DOHH2 (cell line): Measurements from ENCODE around the gene TFAP2D.

Source experiments
- CTCF ChIP-seq: fragments of 200-600 bp; sonication (generic); IDR thresholded peaks from one replicate; pipeline ENCODE4 v1.5.1; 2014; ENCODE audit warnings: antibody characterized with exemption, mild to moderate bottlenecking, low read depth, low read length; ENCODE audit not compliant: poor library complexity, severe bottlenecking
- EZH2phosphoT487 ChIP-seq: fragments of 200-600 bp; sonication (generic); IDR thresholded peaks from 2 replicates; pipeline ENCODE4 v1.6.1; 2017; ENCODE audit warnings: borderline replicate concordance, mild to moderate bottlenecking, antibody characterized with exemption, low read length, moderate library complexity, mixed read lengths

- TF ChIP-seq CTCF (no peak), EZH2phosphoT487 (no peak)
Observed at GRCh38 chr6:50722829-50723554, 9.7 kb downstream of the TFAP2D start.
